GM12878 (cell line): ENCODE results near the gene TGFB2.

Experiments used
- DPF2 ChIP-seq: fragments of 450-650 bp; IDR thresholded peaks from 2 replicates; pipeline ENCODE4 v1.6.1; 2017; ENCODE audit warnings: mild to moderate bottlenecking
- FOXM1 ChIP-seq: IDR thresholded peaks from 2 replicates; pipeline ENCODE4 v1.6.1; 2012; ENCODE audit warnings: low read depth, mild to moderate bottlenecking, inconsistent platforms, low read length, moderate library complexity
- POLR2AphosphoS5 ChIP-seq: IDR thresholded peaks from 2 replicates; pipeline ENCODE4 v1.6.1; 2011; ENCODE audit warnings: mild to moderate bottlenecking, low read length, inconsistent platforms
- ZNF24 ChIP-seq: fragments of 450-650 bp; IDR thresholded peaks from 2 replicates; pipeline ENCODE4 v1.6.1; 2017; ENCODE audit warnings: antibody characterized with exemption, mild to moderate bottlenecking
- TF ChIP-seq, protein P1 (sequence below): fragments of 450-650 bp; formaldehyde crosslinking; IDR thresholded peaks from 2 replicates; pipeline ENCODE4 v1.4.0; 2022; ENCODE audit warnings: mild to moderate bottlenecking, moderate library complexity
- TF ChIP-seq, protein P2 (sequence below), 3 experiments: IDR thresholded peaks in 2 of 3; conservative IDR thresholded peaks in 1 of 3; 2 replicates each; pipeline ENCODE4 v1.5.1; 2011; ENCODE audit warnings: low read depth in 3 of 3, low read length in 3 of 3, mild to moderate bottlenecking in 3 of 3, control low read depth in 2 of 3, moderate library complexity in 2 of 3, inconsistent platforms in 1 of 3, mixed read lengths in 1 of 3; ENCODE audit not compliant: control insufficient read depth in 2 of 3, insufficient read depth in 1 of 3; ENCODE audit errors: extremely low read depth in 1 of 3
- TF ChIP-seq, protein P3 (sequence below): IDR thresholded peaks from 2 replicates; pipeline ENCODE4 v1.6.1; 2011; ENCODE audit warnings: mild to moderate bottlenecking, low read depth, low read length, moderate library complexity; ENCODE audit not compliant: insufficient replicate concordance

DNA sequence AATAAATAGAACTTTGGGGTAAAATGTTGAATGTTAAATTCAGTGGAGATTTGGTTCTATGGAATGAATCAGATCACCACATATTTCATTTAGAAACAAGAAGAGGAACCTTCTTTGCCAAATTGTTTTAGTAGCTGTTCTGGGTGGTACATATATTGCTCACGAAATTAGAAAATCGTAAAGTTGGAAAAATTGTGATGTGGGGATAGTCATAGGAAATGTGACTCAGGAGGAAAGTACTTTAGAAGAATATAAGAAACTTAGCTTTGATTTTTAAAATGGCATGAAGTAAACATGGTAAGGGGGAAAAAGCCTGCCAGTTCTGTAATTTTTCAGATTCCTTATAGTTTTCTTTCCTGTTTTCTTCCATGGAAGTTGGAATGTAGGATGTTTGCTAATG lies 32.6 kb upstream of the TGFB2 start:
- TF ChIP-seq, protein P1, sequence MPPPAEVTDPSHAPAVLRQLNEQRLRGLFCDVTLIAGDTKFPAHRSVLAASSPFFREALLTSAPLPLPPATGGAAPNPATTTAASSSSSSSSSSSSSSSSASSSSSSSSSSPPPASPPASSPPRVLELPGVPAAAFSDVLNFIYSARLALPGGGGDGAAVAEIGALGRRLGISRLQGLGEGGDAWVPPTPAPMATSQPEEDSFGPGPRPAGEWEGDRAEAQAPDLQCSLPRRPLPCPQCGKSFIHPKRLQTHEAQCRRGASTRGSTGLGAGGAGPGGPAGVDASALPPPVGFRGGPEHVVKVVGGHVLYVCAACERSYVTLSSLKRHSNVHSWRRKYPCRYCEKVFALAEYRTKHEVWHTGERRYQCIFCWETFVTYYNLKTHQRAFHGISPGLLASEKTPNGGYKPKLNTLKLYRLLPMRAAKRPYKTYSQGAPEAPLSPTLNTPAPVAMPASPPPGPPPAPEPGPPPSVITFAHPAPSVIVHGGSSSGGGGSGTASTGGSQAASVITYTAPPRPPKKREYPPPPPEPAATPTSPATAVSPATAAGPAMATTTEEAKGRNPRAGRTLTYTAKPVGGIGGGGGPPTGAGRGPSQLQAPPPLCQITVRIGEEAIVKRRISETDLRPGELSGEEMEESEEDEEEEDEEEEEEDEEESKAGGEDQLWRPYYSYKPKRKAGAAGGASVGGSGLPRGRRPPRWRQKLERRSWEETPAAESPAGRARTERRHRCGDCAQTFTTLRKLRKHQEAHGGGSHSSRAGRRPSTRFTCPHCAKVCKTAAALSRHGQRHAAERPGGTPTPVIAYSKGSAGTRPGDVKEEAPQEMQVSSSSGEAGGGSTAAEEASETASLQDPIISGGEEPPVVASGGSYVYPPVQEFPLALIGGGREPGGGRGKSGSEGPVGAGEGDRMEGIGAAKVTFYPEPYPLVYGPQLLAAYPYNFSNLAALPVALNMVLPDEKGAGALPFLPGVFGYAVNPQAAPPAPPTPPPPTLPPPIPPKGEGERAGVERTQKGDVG (CRISPR knock-in tag), result no peak
- TF ChIP-seq DPF2, result no peak
- TF ChIP-seq, protein P2, sequence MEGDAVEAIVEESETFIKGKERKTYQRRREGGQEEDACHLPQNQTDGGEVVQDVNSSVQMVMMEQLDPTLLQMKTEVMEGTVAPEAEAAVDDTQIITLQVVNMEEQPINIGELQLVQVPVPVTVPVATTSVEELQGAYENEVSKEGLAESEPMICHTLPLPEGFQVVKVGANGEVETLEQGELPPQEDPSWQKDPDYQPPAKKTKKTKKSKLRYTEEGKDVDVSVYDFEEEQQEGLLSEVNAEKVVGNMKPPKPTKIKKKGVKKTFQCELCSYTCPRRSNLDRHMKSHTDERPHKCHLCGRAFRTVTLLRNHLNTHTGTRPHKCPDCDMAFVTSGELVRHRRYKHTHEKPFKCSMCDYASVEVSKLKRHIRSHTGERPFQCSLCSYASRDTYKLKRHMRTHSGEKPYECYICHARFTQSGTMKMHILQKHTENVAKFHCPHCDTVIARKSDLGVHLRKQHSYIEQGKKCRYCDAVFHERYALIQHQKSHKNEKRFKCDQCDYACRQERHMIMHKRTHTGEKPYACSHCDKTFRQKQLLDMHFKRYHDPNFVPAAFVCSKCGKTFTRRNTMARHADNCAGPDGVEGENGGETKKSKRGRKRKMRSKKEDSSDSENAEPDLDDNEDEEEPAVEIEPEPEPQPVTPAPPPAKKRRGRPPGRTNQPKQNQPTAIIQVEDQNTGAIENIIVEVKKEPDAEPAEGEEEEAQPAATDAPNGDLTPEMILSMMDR (IDR thresholded peaks at IDR 0.05 in 2 of 3, conservative IDR thresholded peaks at IDR 0.05 in 1 of 3; ENCODE audit: control insufficient read depth in 2 of 3, extremely low read depth in 1 of 3, insufficient read depth in 1 of 3, low read depth in 3 of 3, low read length in 3 of 3), result no peak
- no peak for TF ChIP-seq POLR2AphosphoS5
- TF ChIP-seq ZNF24, result no peak
- no peak for TF ChIP-seq FOXM1
- TF ChIP-seq, protein P3, sequence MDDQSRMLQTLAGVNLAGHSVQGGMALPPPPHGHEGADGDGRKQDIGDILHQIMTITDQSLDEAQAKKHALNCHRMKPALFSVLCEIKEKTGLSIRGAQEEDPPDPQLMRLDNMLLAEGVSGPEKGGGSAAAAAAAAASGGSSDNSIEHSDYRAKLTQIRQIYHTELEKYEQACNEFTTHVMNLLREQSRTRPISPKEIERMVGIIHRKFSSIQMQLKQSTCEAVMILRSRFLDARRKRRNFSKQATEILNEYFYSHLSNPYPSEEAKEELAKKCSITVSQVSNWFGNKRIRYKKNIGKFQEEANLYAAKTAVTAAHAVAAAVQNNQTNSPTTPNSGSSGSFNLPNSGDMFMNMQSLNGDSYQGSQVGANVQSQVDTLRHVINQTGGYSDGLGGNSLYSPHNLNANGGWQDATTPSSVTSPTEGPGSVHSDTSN, result no peak
